Measurements from ENCODE around the gene GCNT3. TPM values are rescaled to one million over a fixed set of nuclear protein-coding genes. Genes with fewer than 3 reads are reported as not detected.

Gene GCNT3
- total RNA-seq, result 0.51 to 0.79 TPM (median 0.70 TPM) in 3 replicates
- long read RNA-seq, result 0 reads

GRCh38 chr15:59611276-59612260 is at the start of gene GCNT3:
Gene GCNT3, plus strand, starts transcription at chr15:59611783. Its CDS starts 6,456 bp downstream, at chr15:59618239.
- DNase-seq (ENCODE audit: low spot score), result no peak
- TF ChIP-seq CTCF (IDR thresholded peaks at IDR 0.05), result no peak
- Mint-ChIP-seq H3K27ac (ENCODE audit: unreplicated experiment) (peak within 1 kb of the TSS; percentile 65), H3K27me3 (ENCODE audit: low read depth) (peaks cover 13% of the 10 kb centered on the region), H3K36me3 (ENCODE audit: low read depth) (no peaks in the 10 kb centered on the region), H3K4me1 (ENCODE audit: low read depth) (peaks cover 7% of the 10 kb centered on the region), H3K9me3 (ENCODE audit: low read depth) (no peaks in the 10 kb centered on the region), H3K4me3 (ENCODE audit: unreplicated experiment) (no peak within 1 kb of the TSS)

DNA sequence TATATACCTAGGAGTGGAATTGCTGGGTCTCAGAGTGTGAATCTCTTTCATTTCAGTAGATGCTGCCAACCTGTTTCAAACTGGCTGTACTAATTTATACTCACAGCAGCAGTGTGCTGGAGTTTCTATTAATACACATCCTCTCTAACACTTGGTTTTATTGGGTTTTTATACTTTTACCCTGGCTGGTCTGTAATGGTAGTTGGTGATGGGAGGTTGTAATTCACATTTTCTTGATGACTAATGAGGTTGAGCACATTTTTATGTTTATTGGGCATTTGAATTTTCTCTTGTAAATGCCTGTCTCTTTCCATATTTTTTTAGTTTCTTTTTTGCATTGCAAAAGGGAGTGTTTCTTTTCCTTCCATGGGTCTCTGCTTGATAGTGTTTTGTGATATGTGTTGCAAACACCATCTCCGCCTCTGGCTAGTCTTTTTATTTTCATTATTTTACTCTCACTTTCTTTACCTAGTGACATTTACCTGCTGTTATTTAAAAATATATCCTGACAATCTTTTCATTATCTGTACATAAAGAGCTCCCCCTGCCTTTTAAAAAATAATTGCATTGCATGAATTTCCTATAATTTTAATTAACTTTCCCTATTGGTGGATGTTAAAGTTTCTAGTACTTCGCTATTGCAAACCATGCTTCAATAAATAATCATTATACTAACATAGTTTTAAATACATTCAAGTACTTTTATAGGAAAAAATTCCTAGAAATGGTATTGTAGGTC is 49.0 kb upstream of the GCNT3 start:
- TF ChIP-seq CTCF (IDR thresholded peaks at IDR 0.05), result peak; percentile 52
- H3K27me3 Mint-ChIP-seq (ENCODE audit: low read depth), result peaks cover 9% of the 10 kb centered on the region
- DNase-seq (ENCODE audit: low spot score), result no peak
- no peak overlapping the region for H3K27ac Mint-ChIP-seq (ENCODE audit: unreplicated experiment)
- H3K4me1 Mint-ChIP-seq (ENCODE audit: low read depth), result peaks cover 7% of the 10 kb centered on the region
- H3K9me3 Mint-ChIP-seq (ENCODE audit: low read depth), result peaks cover 3% of the 10 kb centered on the region
- H3K4me3 Mint-ChIP-seq (ENCODE audit: unreplicated experiment), result no peak overlapping the region
- peaks cover 1% of the 10 kb centered on the region for H3K36me3 Mint-ChIP-seq (ENCODE audit: low read depth)

DNA sequence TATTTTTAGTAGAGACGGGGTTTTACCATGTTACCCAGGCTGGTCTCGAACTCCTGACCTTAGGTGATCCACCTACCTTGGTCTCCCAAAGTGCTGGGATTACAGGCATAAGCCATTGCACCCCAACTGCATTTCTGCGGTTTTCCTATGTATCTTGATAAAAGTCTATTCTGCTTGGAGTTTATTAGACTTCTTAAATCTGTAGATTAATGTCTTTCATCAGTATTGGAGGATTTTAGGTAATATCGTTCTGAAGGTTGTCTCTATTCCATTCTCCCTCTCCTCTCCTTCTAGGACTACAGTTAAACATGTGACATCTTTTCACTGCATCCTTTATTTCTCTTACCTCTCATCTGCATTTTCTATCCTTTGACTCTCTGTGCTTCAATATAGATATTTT is 46.3 kb upstream of the GCNT3 start:
- H3K4me1 Mint-ChIP-seq (ENCODE audit: low read depth), result peaks cover 3% of the 10 kb centered on the region

DNA sequence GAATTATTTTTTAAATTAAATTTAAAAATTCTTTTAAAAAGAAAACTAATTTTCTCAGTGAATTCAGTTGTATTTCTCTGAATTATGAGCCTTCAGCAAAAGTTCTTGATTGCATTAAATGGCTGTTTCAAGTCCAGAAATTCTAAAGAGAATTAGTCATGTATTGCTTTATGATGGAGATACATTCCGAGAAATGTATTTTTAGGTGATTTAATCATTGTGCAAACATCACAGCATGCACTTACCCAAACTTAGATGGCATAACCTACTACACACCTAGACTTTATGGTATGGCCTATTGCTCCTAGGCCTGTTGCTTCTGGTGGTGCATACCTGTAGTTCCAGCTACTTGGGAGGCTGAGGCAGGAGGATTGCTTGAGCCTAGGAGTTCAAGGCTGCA is 44.3 kb upstream of the GCNT3 start:
- no peak for DNase-seq (ENCODE audit: low spot score)
- peaks cover 3% of the 10 kb centered on the region for H3K9me3 Mint-ChIP-seq (ENCODE audit: low read depth)
- H3K27ac Mint-ChIP-seq (ENCODE audit: unreplicated experiment), result no peak overlapping the region
- H3K36me3 Mint-ChIP-seq (ENCODE audit: low read depth), result peaks cover 1% of the 10 kb centered on the region
- peaks cover 3% of the 10 kb centered on the region for H3K4me1 Mint-ChIP-seq (ENCODE audit: low read depth)
- H3K27me3 Mint-ChIP-seq (ENCODE audit: low read depth), result no peaks in the 10 kb centered on the region
- no peak overlapping the region for H3K4me3 Mint-ChIP-seq (ENCODE audit: unreplicated experiment)
- no peak for TF ChIP-seq CTCF (IDR thresholded peaks at IDR 0.05)

More for the DNA sequence above, 46.3 kb upstream of the GCNT3 start:
- H3K36me3 Mint-ChIP-seq (ENCODE audit: low read depth), result peaks cover 1% of the 10 kb centered on the region
- H3K27ac Mint-ChIP-seq (ENCODE audit: unreplicated experiment), result no peak overlapping the region
- no peak overlapping the region for H3K4me3 Mint-ChIP-seq (ENCODE audit: unreplicated experiment)
- H3K9me3 Mint-ChIP-seq (ENCODE audit: low read depth), result peaks cover 3% of the 10 kb centered on the region
- no peak for DNase-seq (ENCODE audit: low spot score)
- TF ChIP-seq CTCF (IDR thresholded peaks at IDR 0.05), result no peak
- H3K27me3 Mint-ChIP-seq (ENCODE audit: low read depth), result peaks cover 6% of the 10 kb centered on the region

GRCh38 chr15:59569477-59569876 is 42.1 kb upstream of the GCNT3 start:
- DNase-seq (ENCODE audit: low spot score), result no peak
- peaks cover 3% of the 10 kb centered on the region for H3K36me3 Mint-ChIP-seq (ENCODE audit: low read depth)

More at GRCh38 chr15:59569477-59569876, 42.1 kb upstream of the GCNT3 start:
- Mint-ChIP-seq H3K4me1 (ENCODE audit: low read depth) (peaks cover 3% of the 10 kb centered on the region), H3K4me3 (ENCODE audit: unreplicated experiment) (no peak overlapping the region), H3K27ac (ENCODE audit: unreplicated experiment) (no peak overlapping the region), H3K27me3 (ENCODE audit: low read depth) (peaks cover 3% of the 10 kb centered on the region), H3K9me3 (ENCODE audit: low read depth) (peaks cover 3% of the 10 kb centered on the region)
- TF ChIP-seq CTCF (IDR thresholded peaks at IDR 0.05), result no peak
